Measurements from ENCODE around the gene SMTNL1. TPM values are rescaled to one million over a fixed set of nuclear protein-coding genes. Genes with fewer than 3 reads are reported as not detected.

The SMTNL1 gene
- total and polyA plus RNA-seq, 2 donors from 2014 or later, result not detected

DNA sequence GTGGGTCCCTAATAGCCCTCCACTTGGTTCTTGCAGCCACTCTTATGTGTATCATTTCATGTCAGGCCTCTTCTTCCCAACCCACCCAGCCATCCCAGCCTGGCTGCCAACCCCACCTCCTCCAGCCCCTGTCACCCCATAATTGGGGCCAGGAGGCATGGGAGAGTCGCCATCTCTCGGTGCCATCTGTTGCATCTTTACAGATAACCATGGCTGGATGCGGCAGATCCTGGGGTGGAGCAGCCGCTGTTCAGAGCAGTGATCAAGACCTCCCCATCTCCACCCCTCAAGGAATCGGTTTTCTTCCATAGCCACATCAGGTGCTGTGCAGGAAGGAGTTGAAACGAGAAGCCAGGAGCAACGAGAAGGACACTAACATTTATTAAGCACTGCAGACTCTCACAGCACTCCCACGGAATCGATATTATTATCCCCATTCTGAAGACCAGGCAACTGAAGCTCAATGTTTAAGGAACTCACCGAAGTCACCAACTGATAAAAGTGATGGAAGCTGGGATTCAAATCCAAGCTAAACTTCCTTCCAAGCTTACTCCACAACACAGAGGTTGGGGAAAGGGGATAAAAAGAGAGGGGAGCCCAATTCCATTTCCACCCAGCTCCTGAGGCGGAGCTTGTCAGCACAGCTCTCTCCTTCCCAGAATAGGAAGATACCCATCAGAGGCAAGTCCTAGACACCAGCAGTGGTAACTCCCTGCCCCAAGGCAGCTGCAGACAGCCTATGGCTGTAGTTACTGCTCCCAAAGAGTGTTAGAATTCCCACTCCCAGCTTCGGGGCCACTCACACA lies 24.5 kb upstream of the SMTNL1 start:
- H3K27me3 ChIP-seq (ENCODE audit: control insufficient read depth, insufficient read depth, low read length), result peaks cover 4% of the 10 kb centered on the region
- no peak overlapping the region for H3K4me3 ChIP-seq (ENCODE audit: low read length in 3 of 3)
- DNase-seq (no peak), FAIRE-seq (no peak)
- no peak for TF ChIP-seq CTCF (IDR thresholded peaks at IDR 0.05; ENCODE audit: borderline replicate concordance, extremely low read depth, insufficient read depth)
- H3K36me3 ChIP-seq (ENCODE audit: control insufficient read depth in 2 of 3, insufficient read depth in 3 of 3, low read length in 3 of 3), result no peaks in the 10 kb centered on the region
- H3K9ac ChIP-seq (ENCODE audit: low read length in 3 of 3), result no peak overlapping the region
- no peak overlapping the region for H3K27ac ChIP-seq (ENCODE audit: low read depth in 2 of 2, low read length in 2 of 2)
- peaks cover 0 to 9% (median 0%) of the 10 kb centered on the region in 3 donors for H3K4me1 ChIP-seq (ENCODE audit: control insufficient read depth in 2 of 3, insufficient read depth in 2 of 3, low read depth in 1 of 3, low read length in 3 of 3)
- intact Hi-C loops (cut with DNase I), result no loop called here
- no peaks in the 10 kb centered on the region for H3K9me3 ChIP-seq (ENCODE audit: control insufficient read depth in 2 of 3, insufficient read depth in 1 of 3, low read length in 3 of 3)

DNA sequence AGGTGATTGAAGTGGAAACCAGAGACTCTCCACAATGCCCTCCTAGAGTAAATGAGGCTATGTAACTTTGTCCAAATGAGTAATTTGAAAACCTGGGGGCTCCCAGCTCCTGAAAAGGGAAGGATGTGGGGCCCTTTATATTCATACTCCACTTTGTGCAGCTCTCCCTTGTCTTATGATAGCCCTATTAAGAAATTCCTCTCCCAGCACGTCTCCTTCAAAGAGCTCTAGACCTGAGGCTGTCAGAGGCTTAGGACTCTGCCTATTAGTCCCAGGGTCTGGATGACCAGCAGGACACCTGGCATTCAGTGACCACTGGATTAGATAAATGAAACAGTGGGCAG lies 24.0 kb upstream of the SMTNL1 start:
- Histone ChIP-seq H3K9me3 (ENCODE audit: control insufficient read depth in 2 of 3, insufficient read depth in 1 of 3, low read length in 3 of 3) (no peaks in the 10 kb centered on the region), H3K4me1 (ENCODE audit: control insufficient read depth in 2 of 3, insufficient read depth in 2 of 3, low read depth in 1 of 3, low read length in 3 of 3) (peaks cover 0 to 9% (median 0%) of the 10 kb centered on the region in 3 donors), H3K27ac (ENCODE audit: low read depth in 2 of 2, low read length in 2 of 2) (no peak overlapping the region), H3K9ac (ENCODE audit: low read length in 3 of 3) (no peak overlapping the region), H3K36me3 (ENCODE audit: control insufficient read depth in 2 of 3, insufficient read depth in 3 of 3, low read length in 3 of 3) (no peaks in the 10 kb centered on the region), H3K27me3 (ENCODE audit: control insufficient read depth, insufficient read depth, low read length) (peaks cover 4% of the 10 kb centered on the region), H3K4me3 (ENCODE audit: low read length in 3 of 3) (no peak overlapping the region)
- DNase-seq (no peak), FAIRE-seq (no peak)
- intact Hi-C loops (cut with DNase I), result no loop called here
- no peak for TF ChIP-seq CTCF (IDR thresholded peaks at IDR 0.05; ENCODE audit: borderline replicate concordance, extremely low read depth, insufficient read depth)

DNA sequence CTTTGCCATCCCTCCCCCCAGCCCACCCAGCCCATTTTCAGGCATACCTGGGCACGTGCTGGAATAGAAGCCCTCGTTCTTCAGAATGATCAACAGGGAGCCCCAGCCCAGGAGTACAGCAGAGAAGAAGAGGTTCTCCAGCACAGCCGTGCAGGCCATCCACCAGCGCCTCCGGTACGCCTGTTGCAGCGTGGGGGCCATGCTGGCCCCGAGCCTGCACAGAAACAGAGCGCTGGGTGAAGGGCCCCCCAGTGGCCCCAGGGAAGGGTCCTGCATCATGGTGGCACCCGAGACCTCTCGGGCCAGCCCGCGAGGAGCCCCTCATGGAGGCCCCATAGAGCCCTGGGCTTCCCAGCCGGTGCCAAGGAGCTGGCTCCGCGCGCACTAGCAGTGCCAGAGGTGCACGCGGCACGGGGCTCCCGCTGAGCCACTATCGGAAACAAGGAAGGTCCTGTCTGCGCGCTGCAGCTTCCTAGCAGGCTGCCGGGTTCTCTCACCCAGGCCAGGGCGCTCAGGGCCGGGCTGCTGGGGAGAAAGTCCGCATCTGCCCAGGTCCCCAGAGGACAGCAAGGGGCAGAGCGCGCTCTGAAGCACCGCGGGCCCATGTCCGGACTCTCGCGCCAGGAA lies 23.4 kb upstream of the SMTNL1 start:
- no peak for TF ChIP-seq CTCF (IDR thresholded peaks at IDR 0.05; ENCODE audit: borderline replicate concordance, extremely low read depth, insufficient read depth)
- no peak for FAIRE-seq
- Histone ChIP-seq H3K4me1 (ENCODE audit: control insufficient read depth in 2 of 3, insufficient read depth in 2 of 3, low read depth in 1 of 3, low read length in 3 of 3) (peaks cover 0 to 9% (median 0%) of the 10 kb centered on the region in 3 donors), H3K4me3 (ENCODE audit: low read length in 3 of 3) (peak overlapping the region; percentile 20 to 82 (median 72)), H3K36me3 (ENCODE audit: control insufficient read depth in 2 of 3, insufficient read depth in 3 of 3, low read length in 3 of 3) (no peaks in the 10 kb centered on the region), H3K27me3 (ENCODE audit: control insufficient read depth, insufficient read depth, low read length) (peaks cover 4% of the 10 kb centered on the region), H3K27ac (ENCODE audit: low read depth in 2 of 2, low read length in 2 of 2) (no peak overlapping the region), H3K9me3 (ENCODE audit: control insufficient read depth in 2 of 3, insufficient read depth in 1 of 3, low read length in 3 of 3) (no peaks in the 10 kb centered on the region), H3K9ac (ENCODE audit: low read length in 3 of 3) (peak overlapping the region in 2 of 3 donors; percentile 40 to 41)
- intact Hi-C loops (cut with DNase I), result no loop called here
- DNase-seq, result peak; percentile 24 to 83 (median 48)
